HCT116 (cell line): ENCODE data around the gene FBLN7. TPM values are rescaled to one million over a fixed set of nuclear protein-coding genes. Genes with fewer than 3 reads are reported as not detected.

Experiments used
- ATAC-seq: fragments of 200-7000 bp; cut with Tn5 transposase; 2 replicates; pipeline ENCODE4 v1.9.1; 2020; ENCODE audit warnings: mild to moderate bottlenecking, moderate library complexity
- BruUV-seq: library from RNA; stranded (reverse); fragments of 400-500 nt; replicated peaks from 2 replicates; lab custom pipeline; 2021; lab: Mats Ljungman, UMichigan
- CTCF ChIA-PET: fragments of 300-600 bp; sonication (Branson Sonifier 250); formaldehyde crosslinking; loops from one replicate; lab custom pipeline; 2021; ENCODE audit warnings: antibody characterized with exemption; lab: Charles Lee
- POLR2A ChIA-PET: fragments of 300-600, 350-600 bp; sonication (Branson Sonifier 250); formaldehyde crosslinking; loops from one replicate; lab custom pipeline; 2021; ENCODE audit warnings: antibody characterized with exemption; lab: Charles Lee
- RAD21 ChIA-PET, 2 experiments: fragments of 300-600 bp; sonication (Branson Sonifier 250); formaldehyde crosslinking; loops; one replicate each; lab custom pipeline; 2023; ENCODE audit warnings: low total read pairs in 2 of 2; ENCODE audit not compliant: uncharacterized antibody in 2 of 2, unreplicated experiment in 2 of 2, low non-redundant PET in 1 of 2; lab: Charles Lee
- DNase-seq: peaks from one replicate; pipeline ENCODE4 v3.0.0-alpha.2; 2010; ENCODE audit warnings: low read depth, low spot score
- H2AFZ ChIP-seq: fragments of 200-600 bp; shearing (Covaris generic), sonication (generic); 2 replicates; pipeline ENCODE4 v1.6.1; 2017; ENCODE audit warnings: low read depth, mixed run types, mixed read lengths, antibody characterized with exemption, low read length; ENCODE audit not compliant: poor library complexity, severe bottlenecking
- H3K27ac ChIP-seq: 2 replicates; pipeline ENCODE4 v1.5.1; 2012; ENCODE audit warnings: low read depth, low read length
- H3K27me3 ChIP-seq: fragments of 200-600 bp; sonication (generic); 2 replicates; pipeline ENCODE4 v1.6.1; 2016; ENCODE audit warnings: mixed run types, low read length, mixed read lengths; ENCODE audit not compliant: insufficient read depth
- H3K36me3 ChIP-seq, 2 experiments: fragments of 200-500 bp in 1 of 2; fragments of 200-600 bp in 1 of 2; sonication (Bioruptor generic) in 1 of 2; sonication (generic) in 1 of 2; 2 replicates each; pipeline versions ENCODE4 v1.5.1 to v1.6.1; 2014 to 2016; ENCODE audit warnings: low read length in 2 of 2, inconsistent platforms in 1 of 2, mixed read lengths in 1 of 2, mixed run types in 1 of 2; ENCODE audit not compliant: insufficient read depth in 2 of 2, control insufficient read depth in 1 of 2
- H3K4me1 ChIP-seq, 2 experiments: fragments of 200-600 bp in 1 of 2; sonication (generic) in 1 of 2; 2 replicates each; pipeline versions ENCODE4 v1.5.1 to v1.6.1; 2012 to 2017; ENCODE audit warnings: low read length in 2 of 2, inconsistent platforms in 1 of 2, mild to moderate bottlenecking in 1 of 2, mixed read lengths in 1 of 2, mixed run types in 1 of 2, moderate library complexity in 1 of 2; ENCODE audit not compliant: insufficient read depth in 2 of 2, control insufficient read depth in 1 of 2
- H3K4me2 ChIP-seq: fragments of 200-600 bp; sonication (generic); 2 replicates; pipeline ENCODE4 v1.6.1; 2017; ENCODE audit warnings: mixed run types, low read length, mixed read lengths
- H3K4me3 ChIP-seq, 2 experiments: fragments of 200-600 bp in 1 of 2; sonication (generic) in 1 of 2; replicated peaks in 1 of 2; 2 replicates each; pipeline ENCODE4 v1.5.1; 2011 to 2016; ENCODE audit warnings: low read length in 2 of 2, control low read depth in 1 of 2, low read depth in 1 of 2, mild to moderate bottlenecking in 1 of 2, mixed read lengths in 1 of 2, mixed run types in 1 of 2
- H3K79me2 ChIP-seq: fragments of 200-600 bp; sonication (generic); 2 replicates; pipeline ENCODE4 v1.6.1; 2017; ENCODE audit warnings: mild to moderate bottlenecking, mixed run types, low read length, moderate library complexity, mixed read lengths; ENCODE audit not compliant: insufficient read depth
- H3K9ac ChIP-seq: fragments of 200-600 bp; sonication (generic); 2 replicates; pipeline ENCODE4 v1.6.1; 2016; ENCODE audit warnings: low read length, mixed read lengths
- H3K9me2 ChIP-seq: fragments of 200-600 bp; sonication (generic), shearing (Covaris generic); 2 replicates; pipeline ENCODE4 v1.6.1; 2017; ENCODE audit warnings: mixed run types, mild to moderate bottlenecking, moderate library complexity; ENCODE audit not compliant: insufficient read depth
- H3K9me3 ChIP-seq, 2 experiments: fragments of 200-500 bp in 1 of 2; fragments of 200-600 bp in 1 of 2; sonication (Bioruptor generic) in 1 of 2; sonication (generic) in 1 of 2; 2 replicates each; pipeline ENCODE4 v1.6.1; 2014 to 2017; ENCODE audit warnings: low read length in 2 of 2, mixed read lengths in 2 of 2, inconsistent platforms in 1 of 2, low read depth in 1 of 2, mild to moderate bottlenecking in 1 of 2, mixed run types in 1 of 2, moderate library complexity in 1 of 2; ENCODE audit not compliant: control insufficient read depth in 1 of 2, insufficient read depth in 1 of 2
- H4K20me1 ChIP-seq: fragments of 200-600 bp; sonication (generic), shearing (Covaris generic); 2 replicates; pipeline ENCODE4 v1.6.1; 2017; ENCODE audit warnings: mixed run types, mild to moderate bottlenecking, moderate library complexity; ENCODE audit not compliant: insufficient read depth
- CEBPB ChIP-seq: IDR thresholded peaks from 2 replicates; pipeline ENCODE4 v1.6.1; 2012; ENCODE audit warnings: low read depth
- ELF1 ChIP-seq: IDR thresholded peaks from 2 replicates; pipeline ENCODE4 v1.6.1; 2012; ENCODE audit warnings: low read depth, borderline replicate concordance
- EZH2 ChIP-seq: fragments of 200-600 bp; sonication (generic); IDR thresholded peaks from 2 replicates; pipeline ENCODE4 v1.6.1; 2017; ENCODE audit warnings: antibody characterized with exemption, mixed run types
- EZH2phosphoT487 ChIP-seq: fragments of 200-600 bp; IDR thresholded peaks from 2 replicates; pipeline ENCODE4 v1.6.1; 2018; ENCODE audit warnings: antibody characterized with exemption, borderline replicate concordance
- FOSL1 ChIP-seq: IDR thresholded peaks from 2 replicates; pipeline ENCODE4 v1.6.1; 2012; ENCODE audit warnings: low read depth
- JUND ChIP-seq: IDR thresholded peaks from 2 replicates; pipeline ENCODE4 v1.6.1; 2012
- POLR2A ChIP-seq: IDR thresholded peaks from 2 replicates; pipeline ENCODE4 v1.7.0; 2011; ENCODE audit warnings: borderline replicate concordance; ENCODE audit not compliant: insufficient read depth, insufficient read length; ENCODE audit errors: extremely low read depth
- POLR2AphosphoS5 ChIP-seq: IDR thresholded peaks from 2 replicates; pipeline ENCODE4 v1.6.1; 2011; ENCODE audit warnings: mild to moderate bottlenecking, low read depth, low read length, moderate library complexity
- RAD21 ChIP-seq: IDR thresholded peaks from 2 replicates; pipeline ENCODE4 v1.6.1; 2012; ENCODE audit warnings: low read depth, mild to moderate bottlenecking
- SIN3A ChIP-seq: IDR thresholded peaks from 2 replicates; pipeline ENCODE4 v1.6.1; 2012; ENCODE audit warnings: low read depth
- TCF7L2 ChIP-seq: IDR thresholded peaks from 2 replicates; pipeline ENCODE4 v1.7.0; 2011; ENCODE audit warnings: borderline replicate concordance, inconsistent platforms; ENCODE audit not compliant: insufficient read depth, insufficient read length; ENCODE audit errors: extremely low read depth
- YY1 ChIP-seq: IDR thresholded peaks from 2 replicates; pipeline ENCODE4 v1.6.1; 2011; ENCODE audit warnings: low read length, low read depth, moderate library complexity, mild to moderate bottlenecking; ENCODE audit not compliant: insufficient replicate concordance; ENCODE audit errors: extremely low read depth
- intact Hi-C: fragments of 100-400 bp; cut with micrococcal nuclease; formaldehyde crosslinking; loops from 2 replicates; pipeline ENCODE4 v1.10.0; 2022
- total RNA-seq: library from RNA; stranded (reverse); gene quantifications from one replicate; pipeline ENCODE4 v1.2.1, GENCODE V29; 2021; ENCODE audit not compliant: unreplicated experiment
- TF ChIP-seq, protein P1 (sequence below): IDR thresholded peaks from 2 replicates; pipeline ENCODE4 v1.6.1; 2012
- TF ChIP-seq, protein P2 (sequence below): IDR thresholded peaks from 2 replicates; pipeline ENCODE4 v1.6.1; 2012; ENCODE audit warnings: low read depth
- TF ChIP-seq, protein P3 (sequence below): IDR thresholded peaks from 2 replicates; pipeline ENCODE4 v1.6.1; 2012

Gene FBLN7
- total RNA-seq, 1 experiment from 2014 or later = 0.34 TPM

DNA sequence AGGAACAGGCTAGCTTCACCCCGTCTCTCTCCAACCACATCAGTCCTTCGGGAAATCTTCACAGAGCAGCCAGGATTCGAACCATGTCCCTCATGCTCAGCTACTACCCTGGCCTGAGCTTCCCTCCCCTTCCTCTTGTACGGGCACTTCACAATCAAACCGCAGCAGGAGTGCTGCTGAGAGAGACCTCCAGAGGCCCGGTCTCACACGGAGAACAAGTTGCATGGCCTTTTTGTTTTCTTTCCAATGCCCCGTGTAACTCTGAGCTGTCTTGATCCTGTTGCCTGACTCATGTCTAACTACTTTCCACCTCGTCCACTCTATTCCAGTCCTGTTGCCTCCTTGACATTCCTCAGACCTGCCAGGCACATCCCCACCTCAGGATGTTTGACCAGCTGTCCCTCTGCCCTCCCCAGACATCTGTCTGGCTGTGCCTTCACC is 25.4 kb downstream of the FBLN7 start (continued):
- TF ChIP-seq, protein P1, sequence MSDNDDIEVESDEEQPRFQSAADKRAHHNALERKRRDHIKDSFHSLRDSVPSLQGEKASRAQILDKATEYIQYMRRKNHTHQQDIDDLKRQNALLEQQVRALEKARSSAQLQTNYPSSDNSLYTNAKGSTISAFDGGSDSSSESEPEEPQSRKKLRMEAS = no peak
- TF ChIP-seq CEBPB (no peak), POLR2AphosphoS5 (no peak), FOSL1 (no peak), SIN3A (no peak), EZH2phosphoT487 (no peak), YY1 (no peak), TCF7L2 (no peak), POLR2A (no peak), RAD21 (no peak), EZH2 (no peak)
- TF ChIP-seq, protein P2, sequence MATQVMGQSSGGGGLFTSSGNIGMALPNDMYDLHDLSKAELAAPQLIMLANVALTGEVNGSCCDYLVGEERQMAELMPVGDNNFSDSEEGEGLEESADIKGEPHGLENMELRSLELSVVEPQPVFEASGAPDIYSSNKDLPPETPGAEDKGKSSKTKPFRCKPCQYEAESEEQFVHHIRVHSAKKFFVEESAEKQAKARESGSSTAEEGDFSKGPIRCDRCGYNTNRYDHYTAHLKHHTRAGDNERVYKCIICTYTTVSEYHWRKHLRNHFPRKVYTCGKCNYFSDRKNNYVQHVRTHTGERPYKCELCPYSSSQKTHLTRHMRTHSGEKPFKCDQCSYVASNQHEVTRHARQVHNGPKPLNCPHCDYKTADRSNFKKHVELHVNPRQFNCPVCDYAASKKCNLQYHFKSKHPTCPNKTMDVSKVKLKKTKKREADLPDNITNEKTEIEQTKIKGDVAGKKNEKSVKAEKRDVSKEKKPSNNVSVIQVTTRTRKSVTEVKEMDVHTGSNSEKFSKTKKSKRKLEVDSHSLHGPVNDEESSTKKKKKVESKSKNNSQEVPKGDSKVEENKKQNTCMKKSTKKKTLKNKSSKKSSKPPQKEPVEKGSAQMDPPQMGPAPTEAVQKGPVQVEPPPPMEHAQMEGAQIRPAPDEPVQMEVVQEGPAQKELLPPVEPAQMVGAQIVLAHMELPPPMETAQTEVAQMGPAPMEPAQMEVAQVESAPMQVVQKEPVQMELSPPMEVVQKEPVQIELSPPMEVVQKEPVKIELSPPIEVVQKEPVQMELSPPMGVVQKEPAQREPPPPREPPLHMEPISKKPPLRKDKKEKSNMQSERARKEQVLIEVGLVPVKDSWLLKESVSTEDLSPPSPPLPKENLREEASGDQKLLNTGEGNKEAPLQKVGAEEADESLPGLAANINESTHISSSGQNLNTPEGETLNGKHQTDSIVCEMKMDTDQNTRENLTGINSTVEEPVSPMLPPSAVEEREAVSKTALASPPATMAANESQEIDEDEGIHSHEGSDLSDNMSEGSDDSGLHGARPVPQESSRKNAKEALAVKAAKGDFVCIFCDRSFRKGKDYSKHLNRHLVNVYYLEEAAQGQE = no peak

DNA sequence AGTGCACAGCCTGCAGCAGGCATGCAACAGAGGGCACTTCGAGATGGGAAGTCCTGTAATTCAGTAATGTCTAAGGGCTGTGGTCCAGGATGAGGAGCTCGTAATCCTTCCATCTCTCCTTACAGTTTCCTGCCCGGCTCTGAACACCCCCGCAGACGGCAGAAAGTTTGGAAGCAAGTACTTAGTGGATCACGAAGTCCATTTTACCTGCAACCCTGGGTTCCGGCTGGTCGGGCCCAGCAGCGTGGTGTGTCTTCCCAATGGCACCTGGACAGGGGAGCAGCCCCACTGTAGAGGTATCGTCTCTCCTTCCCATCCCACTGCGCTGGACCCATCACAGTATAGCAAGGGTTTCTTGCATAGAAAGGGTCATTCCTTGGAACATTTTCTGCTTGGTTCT is 26.7 kb downstream of the FBLN7 start:
- Histone ChIP-seq H3K9me3 (no peaks in the 10 kb centered on the region), H2AFZ (no peak overlapping the region), H3K36me3 (no peaks in the 10 kb centered on the region), H3K79me2 (no peaks in the 10 kb centered on the region), H3K9me2 (no peaks in the 10 kb centered on the region), H3K9ac (no peak overlapping the region), H3K27ac (no peak overlapping the region), H3K27me3 (no peaks in the 10 kb centered on the region), H4K20me1 (no peaks in the 10 kb centered on the region), H3K4me2 (no peak overlapping the region), H3K4me3 (no peak overlapping the region), H3K4me1 (no peaks in the 10 kb centered on the region)
- no TSS peak for BruUV-seq
- TF ChIP-seq, protein P3, sequence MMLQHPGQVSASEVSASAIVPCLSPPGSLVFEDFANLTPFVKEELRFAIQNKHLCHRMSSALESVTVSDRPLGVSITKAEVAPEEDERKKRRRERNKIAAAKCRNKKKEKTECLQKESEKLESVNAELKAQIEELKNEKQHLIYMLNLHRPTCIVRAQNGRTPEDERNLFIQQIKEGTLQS = no peak
- TF ChIP-seq EZH2phosphoT487 (no peak), EZH2 (no peak), SIN3A (no peak), POLR2A (no peak), YY1 (no peak), ELF1 (no peak), RAD21 (no peak), JUND (no peak)
- ChIA-PET CTCF (no interaction called here), POLR2A (no interaction called here), RAD21 (no interaction called here)
- ATAC-seq (no peak), DNase-seq (no peak)
- intact Hi-C loops = no loop called here
